Nephron (organoid): ENCODE results near the gene TTL.
"Not testable (repeated sequence)": the region's sequence is repeated elsewhere in the genome, so short reads cannot be mapped to it uniquely, and the experiment has no call there.

Experiments
- H3K27ac Mint-ChIP-seq, 3 experiments: 2 replicates each; pipeline ENCODE4 v1.8.0; 2020; ENCODE audit warnings: mixed read lengths in 3 of 3, mild to moderate bottlenecking in 2 of 3, moderate library complexity in 1 of 3
- H3K27me3 Mint-ChIP-seq: 2 replicates; pipeline ENCODE4 v1.8.0; 2021; ENCODE audit warnings: low read depth, mild to moderate bottlenecking, moderate library complexity, mixed read lengths
- H3K36me3 Mint-ChIP-seq: 2 replicates; pipeline ENCODE4 v1.8.0; 2020; ENCODE audit warnings: low read depth, mixed read lengths
- H3K4me1 Mint-ChIP-seq: 2 replicates; pipeline ENCODE4 v1.8.0; 2020; ENCODE audit warnings: mixed read lengths
- H3K4me3 Mint-ChIP-seq, 3 experiments: 2 replicates each; pipeline ENCODE4 v1.8.0; 2020; ENCODE audit warnings: mild to moderate bottlenecking in 3 of 3, mixed read lengths in 3 of 3, moderate library complexity in 2 of 3
- H3K9me3 Mint-ChIP-seq: 2 replicates; pipeline ENCODE4 v1.8.0; 2020; ENCODE audit warnings: mixed read lengths
- CTCF ChIP-seq, 3 experiments: fragments of 200-600 bp; sonication (generic); IDR thresholded peaks; one replicate each; pipeline ENCODE4 v1.5.0; 2021; ENCODE audit warnings: antibody characterized with exemption in 3 of 3; ENCODE audit not compliant: unreplicated experiment in 3 of 3

TTL gene

DNA sequence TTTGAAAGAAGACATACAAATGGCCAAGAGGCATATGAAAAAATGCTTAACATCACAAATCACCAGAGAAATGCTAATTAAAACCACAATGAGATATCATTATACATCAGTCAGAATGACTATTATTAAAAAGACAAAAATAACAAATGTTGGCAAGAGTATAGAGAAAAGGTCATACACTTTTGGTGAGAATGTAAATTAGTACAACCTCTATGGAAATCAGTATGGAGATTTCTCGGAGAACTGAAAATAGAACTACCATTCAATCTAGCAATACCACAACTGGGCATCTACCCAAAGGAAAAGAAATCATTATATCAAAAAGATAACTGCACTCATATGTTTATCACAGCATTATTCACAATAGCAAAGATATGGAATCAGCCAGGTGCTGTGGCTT is 37.7 kb upstream of the TTL start:
- not testable (repeated sequence) for H3K36me3 Mint-ChIP-seq, H3K27me3 Mint-ChIP-seq, H3K4me1 Mint-ChIP-seq, H3K4me3 Mint-ChIP-seq, H3K9me3 Mint-ChIP-seq, H3K27ac Mint-ChIP-seq

- Mint-ChIP-seq H3K27ac (no peak overlapping the region), H3K27me3 (peaks cover 8% of the 10 kb centered on the region), H3K4me1 (no peaks in the 10 kb centered on the region), H3K36me3 (no peaks in the 10 kb centered on the region), H3K9me3 (peaks cover 5% of the 10 kb centered on the region), H3K4me3 (no peak overlapping the region)
- TF ChIP-seq CTCF (IDR thresholded peaks at IDR 0.05; ENCODE audit: unreplicated experiment in 3 of 3), result no peak
Observed at GRCh38 chr2:112449854-112450253, 32.1 kb upstream of the TTL start.

DNA sequence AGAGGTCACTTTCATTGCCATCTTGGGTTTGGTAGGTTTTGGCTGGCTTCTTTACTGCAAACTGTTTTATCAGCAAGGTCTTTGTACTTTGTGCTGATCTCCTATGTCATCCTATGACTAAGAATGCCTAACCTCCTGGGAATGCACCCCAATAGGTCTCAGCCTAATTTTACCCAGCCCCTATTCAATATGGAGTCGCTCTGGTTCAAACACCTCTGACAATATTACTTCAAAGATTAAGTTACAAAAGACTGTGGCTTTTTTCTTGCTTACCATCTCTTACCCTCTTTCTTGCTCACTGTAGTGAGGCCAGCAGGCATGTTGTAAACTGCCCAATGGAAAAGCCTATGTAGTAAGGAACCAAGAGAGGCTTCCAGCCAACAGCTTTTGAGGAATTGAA is 30.6 kb upstream of the TTL start:
- H3K9me3 Mint-ChIP-seq, result peaks cover 5% of the 10 kb centered on the region
- no peaks in the 10 kb centered on the region for H3K36me3 Mint-ChIP-seq
- H3K27me3 Mint-ChIP-seq, result peaks cover 8% of the 10 kb centered on the region
- no peaks in the 10 kb centered on the region for H3K4me1 Mint-ChIP-seq
- no peak overlapping the region for H3K27ac Mint-ChIP-seq
- no peak for TF ChIP-seq CTCF (IDR thresholded peaks at IDR 0.05; ENCODE audit: unreplicated experiment in 3 of 3)
- H3K4me3 Mint-ChIP-seq, result no peak overlapping the region

GRCh38 chr2:112454586-112454985 is 27.4 kb upstream of the TTL start:
- no peak overlapping the region for H3K4me3 Mint-ChIP-seq
- TF ChIP-seq CTCF (IDR thresholded peaks at IDR 0.05; ENCODE audit: unreplicated experiment in 3 of 3), result no peak
- H3K27me3 Mint-ChIP-seq, result peaks cover 8% of the 10 kb centered on the region
- no peaks in the 10 kb centered on the region for H3K4me1 Mint-ChIP-seq
- H3K36me3 Mint-ChIP-seq, result no peaks in the 10 kb centered on the region
- H3K9me3 Mint-ChIP-seq, result peaks cover 5% of the 10 kb centered on the region
- no peak overlapping the region for H3K27ac Mint-ChIP-seq

GRCh38 chr2:112459372-112459771 is 22.6 kb upstream of the TTL start:
- TF ChIP-seq CTCF (IDR thresholded peaks at IDR 0.05; ENCODE audit: unreplicated experiment in 3 of 3), result no peak
- Mint-ChIP-seq H3K4me1 (no peaks in the 10 kb centered on the region), H3K27ac (no peak overlapping the region), H3K9me3 (peaks cover 9% of the 10 kb centered on the region), H3K27me3 (no peaks in the 10 kb centered on the region), H3K36me3 (no peaks in the 10 kb centered on the region), H3K4me3 (no peak overlapping the region)

DNA sequence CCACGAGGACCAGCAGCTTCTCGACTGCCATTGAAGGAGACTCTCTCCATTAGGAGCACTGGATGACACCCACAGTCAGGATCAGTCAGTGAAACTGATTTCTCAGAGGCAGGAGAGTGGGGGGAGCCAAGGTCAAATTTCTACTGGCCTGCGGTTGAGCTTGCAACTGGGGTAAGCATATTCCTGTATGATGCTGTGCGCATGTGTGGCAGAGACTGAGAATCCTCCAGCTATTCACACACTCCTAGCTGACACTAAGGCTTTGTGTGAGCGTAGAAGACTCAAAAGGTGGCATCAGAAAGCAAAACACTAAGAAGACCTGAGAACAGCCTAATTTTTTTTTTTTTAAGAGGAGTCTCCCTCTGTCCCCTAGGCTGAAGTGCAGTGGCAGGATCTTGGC is 19.8 kb upstream of the TTL start:
- Mint-ChIP-seq H3K27ac (no peak overlapping the region), H3K9me3 (peaks cover 10% of the 10 kb centered on the region), H3K27me3 (no peaks in the 10 kb centered on the region), H3K4me1 (no peaks in the 10 kb centered on the region), H3K4me3 (no peak overlapping the region), H3K36me3 (no peaks in the 10 kb centered on the region)
- TF ChIP-seq CTCF (IDR thresholded peaks at IDR 0.05; ENCODE audit: unreplicated experiment in 3 of 3), result no peak

DNA sequence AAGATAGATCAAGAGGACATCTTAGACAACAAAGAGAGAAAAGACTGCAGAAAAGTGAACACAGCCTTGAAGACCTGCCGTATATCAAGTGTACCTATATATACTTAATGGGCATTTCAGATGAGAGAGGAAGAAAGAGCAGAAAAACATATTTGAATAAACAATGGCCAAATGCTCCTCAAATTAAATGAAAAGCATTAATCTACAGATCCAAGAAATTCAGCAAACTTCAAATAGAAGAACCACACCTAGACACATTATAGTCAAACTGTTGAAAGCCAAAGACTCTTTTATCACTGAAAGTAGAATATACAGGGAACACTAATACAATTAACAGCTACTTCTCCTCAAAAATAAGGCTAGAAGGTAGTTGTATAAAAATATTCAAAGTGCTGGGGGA is 18.7 kb upstream of the TTL start:
- TF ChIP-seq CTCF (IDR thresholded peaks at IDR 0.05; ENCODE audit: unreplicated experiment in 3 of 3), result no peak
- Mint-ChIP-seq H3K9me3 (peaks cover 20% of the 10 kb centered on the region), H3K4me3 (no peak overlapping the region), H3K4me1 (no peaks in the 10 kb centered on the region), H3K27me3 (no peaks in the 10 kb centered on the region), H3K27ac (no peak overlapping the region), H3K36me3 (no peaks in the 10 kb centered on the region)
